GM13976 (cell line): ENCODE data around the gene CCDC127.
"Not testable (repeated sequence)": the region's sequence is repeated elsewhere in the genome, so short reads cannot be mapped to it uniquely, and the experiment has no call there.

Source experiments
- DNase-seq: peaks from one replicate; pipeline ENCODE4 v3.0.0; 2012; ENCODE audit warnings: low spot score
- in situ Hi-C: fragments of 300-500 bp; cut with MboI; formaldehyde crosslinking; loops from one replicate; pipeline ENCODE4 v1.12.0; 2022; ENCODE audit warnings: low sequenced_read_pairs, mixed read lengths, inconsistent platforms; ENCODE audit not compliant: unreplicated experiment
- TF ChIP-seq, protein P1 (sequence below): IDR thresholded peaks from 2 replicates; pipeline ENCODE4 v1.5.1; 2012; ENCODE audit warnings: borderline replicate concordance, mild to moderate bottlenecking; ENCODE audit not compliant: insufficient read depth; ENCODE audit errors: extremely low read depth, missing control alignments, control extremely low read depth

The CCDC127 gene

DNA sequence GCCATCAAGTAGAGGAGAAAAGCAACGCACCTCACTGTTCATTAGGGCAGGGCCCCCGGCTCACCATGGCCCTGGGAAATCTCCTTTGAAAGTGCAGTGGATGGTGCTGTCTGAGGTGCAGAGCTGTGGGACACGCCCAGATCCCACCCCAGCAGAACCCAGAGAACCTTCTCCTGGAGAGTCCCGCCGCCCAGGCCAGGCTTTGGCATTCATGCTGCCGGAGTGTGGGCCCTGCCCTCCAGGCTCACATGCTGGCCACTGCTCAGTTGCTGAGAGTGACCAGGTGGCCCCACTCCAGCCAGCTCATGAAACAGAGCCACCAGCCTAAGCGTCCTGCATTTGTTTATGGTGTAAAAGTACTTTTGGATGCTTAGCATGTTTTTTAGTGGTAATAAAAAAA, 50.4 kb downstream of the CCDC127 start:
- in situ Hi-C loops: no loop called here
- TF ChIP-seq, protein P1, sequence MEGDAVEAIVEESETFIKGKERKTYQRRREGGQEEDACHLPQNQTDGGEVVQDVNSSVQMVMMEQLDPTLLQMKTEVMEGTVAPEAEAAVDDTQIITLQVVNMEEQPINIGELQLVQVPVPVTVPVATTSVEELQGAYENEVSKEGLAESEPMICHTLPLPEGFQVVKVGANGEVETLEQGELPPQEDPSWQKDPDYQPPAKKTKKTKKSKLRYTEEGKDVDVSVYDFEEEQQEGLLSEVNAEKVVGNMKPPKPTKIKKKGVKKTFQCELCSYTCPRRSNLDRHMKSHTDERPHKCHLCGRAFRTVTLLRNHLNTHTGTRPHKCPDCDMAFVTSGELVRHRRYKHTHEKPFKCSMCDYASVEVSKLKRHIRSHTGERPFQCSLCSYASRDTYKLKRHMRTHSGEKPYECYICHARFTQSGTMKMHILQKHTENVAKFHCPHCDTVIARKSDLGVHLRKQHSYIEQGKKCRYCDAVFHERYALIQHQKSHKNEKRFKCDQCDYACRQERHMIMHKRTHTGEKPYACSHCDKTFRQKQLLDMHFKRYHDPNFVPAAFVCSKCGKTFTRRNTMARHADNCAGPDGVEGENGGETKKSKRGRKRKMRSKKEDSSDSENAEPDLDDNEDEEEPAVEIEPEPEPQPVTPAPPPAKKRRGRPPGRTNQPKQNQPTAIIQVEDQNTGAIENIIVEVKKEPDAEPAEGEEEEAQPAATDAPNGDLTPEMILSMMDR: no peak
- DNase-seq: no peak

DNA sequence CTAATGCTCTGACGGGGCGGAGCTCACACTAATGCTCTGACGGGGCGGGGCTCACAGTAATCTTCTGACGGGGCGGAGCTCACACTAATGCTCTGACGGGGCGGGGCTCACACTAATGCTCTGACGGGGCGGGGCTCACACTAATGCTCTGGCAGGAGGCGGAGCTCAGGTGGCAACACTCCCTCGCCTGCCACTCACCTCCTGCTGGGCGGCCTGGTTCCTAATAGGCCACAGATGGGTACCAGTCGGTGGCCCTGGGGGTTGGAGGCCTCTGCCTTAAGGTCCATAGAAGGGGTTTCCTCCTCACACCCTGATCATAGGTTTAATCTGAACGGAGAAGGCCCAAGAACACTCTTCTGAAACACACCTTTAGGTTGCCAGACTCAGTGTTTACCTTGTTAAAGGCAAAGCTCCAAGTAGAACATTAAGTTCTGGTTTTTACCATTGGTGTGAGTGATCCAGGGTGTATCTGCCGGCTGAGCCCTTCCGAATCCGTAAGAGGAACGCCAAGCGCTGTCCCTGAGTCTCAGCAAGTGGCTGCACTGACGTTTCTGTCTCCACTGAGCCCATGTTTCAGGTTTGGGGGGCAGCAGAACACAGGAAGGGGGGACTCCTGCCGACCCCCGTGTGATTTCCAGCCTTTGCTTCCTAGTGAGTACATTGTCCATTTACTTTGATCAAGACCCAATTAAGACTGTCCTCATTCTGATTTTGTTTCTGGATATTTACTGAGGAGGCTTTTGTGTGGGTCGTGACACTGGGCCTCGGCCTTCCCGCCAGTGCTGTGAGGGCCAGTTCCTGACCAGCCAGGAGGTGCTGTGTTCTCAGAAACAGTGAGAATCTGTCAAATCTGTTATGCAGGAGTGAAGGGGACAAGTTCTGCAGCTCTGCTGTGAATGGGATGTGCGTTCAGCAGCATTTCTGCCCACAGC, 51.2 kb downstream of the CCDC127 start:
- TF ChIP-seq, protein P1: no peak
- in situ Hi-C loops: no loop called here

DNA sequence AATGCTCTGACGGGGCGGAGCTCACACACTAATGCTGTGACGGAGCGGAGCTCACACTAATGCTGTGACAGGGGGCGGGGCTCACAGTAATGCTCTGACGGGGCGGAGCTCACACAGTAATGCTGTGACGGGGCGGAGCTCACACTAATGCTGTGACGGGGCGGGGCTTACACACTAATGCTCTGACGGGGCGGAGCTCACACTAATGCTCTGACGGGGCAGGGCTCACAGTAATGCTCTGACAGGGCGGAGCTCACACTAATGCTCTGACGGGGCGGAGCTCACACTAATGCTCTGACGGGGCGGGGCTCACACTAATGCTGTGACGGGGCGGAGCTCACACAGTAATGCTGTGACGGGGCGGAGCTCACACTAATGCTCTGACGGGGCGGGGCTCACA, 53.2 kb downstream of the CCDC127 start:
- DNase-seq, in situ Hi-C loops: not testable (repeated sequence)

More for the DNA sequence above, 51.2 kb downstream of the CCDC127 start:
- no peak for DNase-seq

DNA sequence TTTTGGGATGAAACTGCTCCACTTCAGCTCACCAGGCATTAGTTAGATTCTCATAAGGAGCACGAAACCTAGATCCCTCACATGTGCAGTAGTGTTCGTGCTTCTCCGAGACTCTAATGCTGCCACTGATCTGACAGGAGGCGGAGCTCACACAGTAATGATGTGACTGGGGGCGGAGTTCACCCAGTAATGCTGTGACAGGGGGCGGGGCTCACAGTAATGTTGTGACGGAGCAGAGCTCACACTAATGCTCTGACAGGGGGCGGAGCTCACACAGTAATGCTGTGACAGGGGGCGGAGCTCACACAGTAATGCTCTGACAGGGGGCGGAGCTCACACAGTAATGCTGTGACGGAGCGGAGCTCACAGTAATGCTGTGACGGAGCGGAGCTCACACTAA, 53.7 kb downstream of the CCDC127 start:
- in situ Hi-C loops: no loop called here
- no peak for DNase-seq
- TF ChIP-seq, protein P1: no peak

DNA sequence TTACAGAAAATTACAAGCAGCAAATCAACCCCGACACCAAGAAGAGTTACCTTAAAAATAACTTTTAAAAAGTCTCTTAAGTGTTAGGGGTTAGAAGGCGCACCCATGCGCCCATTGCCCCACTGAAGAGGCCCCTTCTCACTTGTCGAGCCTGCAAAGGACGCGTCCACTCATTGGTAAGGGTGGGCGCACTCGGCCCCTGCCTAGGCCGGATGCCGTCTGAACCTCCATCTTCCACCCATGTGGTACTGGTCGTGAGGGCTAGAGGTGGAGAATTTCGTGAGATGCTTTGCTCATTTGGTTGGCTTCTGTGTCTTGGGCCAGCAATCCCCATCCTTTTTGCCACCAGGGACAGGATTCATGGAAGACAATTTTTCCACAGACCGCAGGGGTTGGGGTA, 54.1 kb downstream of the CCDC127 start:
- DNase-seq: no peak
- in situ Hi-C loops: no loop called here
- TF ChIP-seq, protein P1: no peak

DNA sequence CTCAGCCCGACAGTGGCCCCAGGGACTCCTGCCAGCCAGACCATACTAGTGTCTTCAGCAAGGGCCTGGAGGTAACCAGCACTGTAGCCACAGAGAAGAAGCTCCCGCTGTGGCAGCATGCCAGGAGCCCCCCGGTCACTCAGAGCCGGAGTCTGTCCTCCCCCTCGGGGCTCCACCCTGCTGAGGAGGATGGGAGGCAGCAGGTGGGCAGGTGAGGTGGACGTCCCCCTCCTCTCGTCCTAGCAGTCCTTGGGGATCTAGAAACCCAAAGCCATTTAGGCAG, 54.7 kb downstream of the CCDC127 start:
- in situ Hi-C loops: no loop called here
- no peak for DNase-seq
- TF ChIP-seq, protein P1: no peak

DNA sequence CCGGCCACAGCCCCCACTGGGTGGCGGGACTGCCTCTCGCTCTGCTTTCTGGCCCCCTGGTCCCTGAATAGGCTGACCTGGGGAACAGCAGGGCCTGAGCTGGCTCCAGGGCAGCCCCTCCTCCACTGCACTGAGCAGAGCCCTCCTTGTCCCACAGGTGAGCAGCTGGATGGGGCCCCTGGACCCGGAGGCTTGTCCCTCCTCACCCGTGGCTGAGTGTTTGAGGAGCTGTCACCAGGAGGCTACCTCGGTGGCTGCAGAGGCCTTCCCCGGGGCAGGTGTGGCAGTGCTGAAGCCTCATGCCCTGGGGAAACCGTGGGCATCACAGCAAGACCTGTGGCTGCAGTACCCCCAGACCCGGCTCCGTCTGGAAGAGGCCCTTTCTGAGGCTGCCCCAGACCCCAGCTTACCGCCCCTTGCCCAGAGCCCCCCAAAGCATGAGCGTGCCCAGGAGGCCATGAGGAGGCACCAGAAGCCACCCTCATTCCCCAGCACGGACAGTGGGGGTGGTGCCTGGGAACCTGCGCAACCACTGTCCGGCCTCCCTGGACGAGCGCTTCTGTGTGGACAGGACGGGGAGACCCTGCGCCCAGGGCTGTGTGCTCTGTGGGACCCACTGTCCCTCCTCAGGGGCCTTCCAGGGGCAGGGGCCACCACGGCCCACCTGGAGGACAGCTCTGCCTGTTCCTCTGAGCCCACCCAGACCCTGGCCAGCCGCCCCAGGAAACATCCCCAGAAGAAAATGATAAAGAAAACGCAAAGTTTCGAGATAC, 55.2 kb downstream of the CCDC127 start:
- in situ Hi-C loops: no loop called here
- DNase-seq: no peak
- TF ChIP-seq, protein P1: no peak
